Duodenal mucosa (tissue), 2 donors: ENCODE data around the gene NKD1.

ENCODE experiments used
- H3K27ac ChIP-seq: one replicate; pipeline ENCODE4 v1.7.0; 2013; ENCODE audit warnings: low read depth, low read length
- H3K27me3 ChIP-seq, 2 donors: one replicate each; pipeline ENCODE4 v1.7.0; 2013; ENCODE audit warnings: low read length in 2 of 2, control low read depth in 1 of 2; ENCODE audit not compliant: insufficient read depth in 2 of 2, control insufficient read depth in 1 of 2
- H3K36me3 ChIP-seq, 2 donors: one replicate each; pipeline ENCODE4 v1.7.0; 2013; ENCODE audit warnings: low read length in 2 of 2, control low read depth in 1 of 2; ENCODE audit not compliant: insufficient read depth in 2 of 2, control insufficient read depth in 1 of 2
- H3K4me1 ChIP-seq, 2 donors: one replicate each; pipeline ENCODE4 v1.7.0; 2013; ENCODE audit warnings: low read length in 2 of 2, control low read depth in 1 of 2; ENCODE audit not compliant: insufficient read depth in 2 of 2, control insufficient read depth in 1 of 2
- H3K4me3 ChIP-seq, 2 donors: one replicate each; pipeline ENCODE4 v1.7.0; 2013; ENCODE audit warnings: low read length in 2 of 2, low read depth in 1 of 2
- H3K9ac ChIP-seq, 2 donors: one replicate each; pipeline ENCODE4 v1.7.0; 2013; ENCODE audit warnings: low read length in 2 of 2, low read depth in 1 of 2
- H3K9me3 ChIP-seq, 2 donors: one replicate each; pipeline ENCODE4 v1.7.0; 2013; ENCODE audit warnings: low read length in 2 of 2, control low read depth in 1 of 2; ENCODE audit not compliant: control insufficient read depth in 1 of 2

Gene NKD1

GRCh38 chr16:50626868-50627267 lies 78.7 kb downstream of the NKD1 start:
- no peak overlapping the region for H3K9ac ChIP-seq
- H3K4me3 ChIP-seq = no peak overlapping the region
- no peaks in the 10 kb centered on the region for H3K36me3 ChIP-seq

DNA sequence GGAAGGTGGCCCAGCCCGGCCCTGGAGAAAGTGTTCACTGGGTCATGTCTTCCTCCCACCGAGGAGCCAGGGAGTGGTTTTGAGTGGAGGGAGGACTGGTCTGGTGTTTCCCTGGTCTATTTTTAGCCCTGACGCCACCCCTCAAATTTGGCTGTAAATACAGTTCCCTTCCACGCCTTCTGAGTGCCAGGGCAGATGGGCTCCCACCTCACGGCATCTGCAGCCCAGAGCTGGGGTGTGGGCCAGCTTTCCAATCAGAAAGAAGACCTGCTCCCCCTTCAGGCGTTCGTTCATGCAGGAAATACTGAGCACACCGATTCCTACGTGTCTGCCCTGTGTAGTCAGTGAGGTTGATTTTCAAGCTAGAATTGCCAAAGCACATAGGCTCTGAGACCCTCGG lies 79.2 kb downstream of the NKD1 start:
- Histone ChIP-seq H3K27ac (no peak overlapping the region), H3K9ac (no peak overlapping the region), H3K4me3 (no peak overlapping the region)

More at GRCh38 chr16:50626868-50627267, 78.7 kb downstream of the NKD1 start:
- Histone ChIP-seq H3K4me1 (peaks cover 5 to 12% of the 10 kb centered on the region in 2 donors), H3K9me3 (no peaks in the 10 kb centered on the region), H3K27ac (no peak overlapping the region), H3K27me3 (no peaks in the 10 kb centered on the region)

GRCh38 chr16:50628156-50628802 lies 80.1 kb downstream of the NKD1 start:
- H3K36me3 ChIP-seq = no peaks in the 10 kb centered on the region
- no peak overlapping the region for H3K9ac ChIP-seq
- no peak overlapping the region for H3K27ac ChIP-seq
- H3K9me3 ChIP-seq = no peaks in the 10 kb centered on the region
- peaks cover 5 to 12% of the 10 kb centered on the region in 2 donors for H3K4me1 ChIP-seq
- no peak overlapping the region for H3K4me3 ChIP-seq
- no peaks in the 10 kb centered on the region for H3K27me3 ChIP-seq

More for the DNA sequence above, 79.2 kb downstream of the NKD1 start:
- no peaks in the 10 kb centered on the region for H3K9me3 ChIP-seq
- no peaks in the 10 kb centered on the region for H3K27me3 ChIP-seq
- no peaks in the 10 kb centered on the region for H3K36me3 ChIP-seq
- peaks cover 5 to 12% of the 10 kb centered on the region in 2 donors for H3K4me1 ChIP-seq

- Histone ChIP-seq H3K27ac (no peak overlapping the region), H3K27me3 (no peaks in the 10 kb centered on the region), H3K4me1 (peaks cover 4 to 5% of the 10 kb centered on the region in 2 donors), H3K36me3 (no peaks in the 10 kb centered on the region), H3K9ac (no peak overlapping the region), H3K4me3 (no peak overlapping the region), H3K9me3 (no peaks in the 10 kb centered on the region)
Measured at GRCh38 chr16:50629334-50629733, 81.1 kb downstream of the NKD1 start.

DNA sequence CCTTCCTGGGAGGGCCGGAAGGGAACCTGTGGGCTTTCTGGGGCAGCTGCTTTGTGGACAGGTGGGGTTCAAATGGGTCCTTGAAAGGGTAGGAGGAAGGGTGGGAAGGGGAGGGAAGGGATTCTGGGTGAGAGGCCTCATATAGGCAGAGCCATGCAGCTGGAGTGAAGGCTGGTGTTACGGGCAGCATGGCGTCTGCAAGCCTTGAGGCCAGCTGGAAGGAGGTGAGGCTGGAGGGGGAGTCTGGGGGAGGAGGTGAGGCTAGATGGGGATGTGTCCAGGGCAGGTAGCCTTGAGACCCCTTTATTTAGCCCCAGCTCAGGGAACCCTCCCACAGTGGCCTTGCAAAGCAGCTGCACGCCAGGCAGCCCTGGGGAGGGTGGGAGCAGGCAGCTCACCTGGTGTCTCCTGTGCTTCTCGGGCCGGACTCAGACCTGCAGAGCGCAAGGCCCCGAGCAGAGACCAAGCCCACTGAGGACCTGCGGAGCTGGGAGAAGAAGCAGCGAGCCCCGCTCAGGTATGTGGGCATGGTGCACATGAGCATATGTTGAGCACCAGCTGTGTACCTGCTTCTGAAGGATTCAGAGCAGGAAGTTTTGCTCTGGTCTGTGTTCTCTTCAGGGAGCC lies 82.3 kb downstream of the NKD1 start:
- Histone ChIP-seq H3K4me3 (no peak overlapping the region), H3K9me3 (no peaks in the 10 kb centered on the region), H3K36me3 (no peaks in the 10 kb centered on the region), H3K27ac (no peak overlapping the region), H3K4me1 (peaks cover 4 to 5% of the 10 kb centered on the region in 2 donors), H3K27me3 (no peaks in the 10 kb centered on the region), H3K9ac (no peak overlapping the region)

- no peaks in the 10 kb centered on the region for H3K27me3 ChIP-seq
- no peaks in the 10 kb centered on the region for H3K36me3 ChIP-seq
- peaks cover 4 to 5% of the 10 kb centered on the region in 2 donors for H3K4me1 ChIP-seq
- no peaks in the 10 kb centered on the region for H3K9me3 ChIP-seq
- H3K9ac ChIP-seq = no peak overlapping the region
- no peak overlapping the region for H3K4me3 ChIP-seq
- H3K27ac ChIP-seq = no peak overlapping the region
Measured at GRCh38 chr16:50631249-50631984, 83.2 kb downstream of the NKD1 start.

DNA sequence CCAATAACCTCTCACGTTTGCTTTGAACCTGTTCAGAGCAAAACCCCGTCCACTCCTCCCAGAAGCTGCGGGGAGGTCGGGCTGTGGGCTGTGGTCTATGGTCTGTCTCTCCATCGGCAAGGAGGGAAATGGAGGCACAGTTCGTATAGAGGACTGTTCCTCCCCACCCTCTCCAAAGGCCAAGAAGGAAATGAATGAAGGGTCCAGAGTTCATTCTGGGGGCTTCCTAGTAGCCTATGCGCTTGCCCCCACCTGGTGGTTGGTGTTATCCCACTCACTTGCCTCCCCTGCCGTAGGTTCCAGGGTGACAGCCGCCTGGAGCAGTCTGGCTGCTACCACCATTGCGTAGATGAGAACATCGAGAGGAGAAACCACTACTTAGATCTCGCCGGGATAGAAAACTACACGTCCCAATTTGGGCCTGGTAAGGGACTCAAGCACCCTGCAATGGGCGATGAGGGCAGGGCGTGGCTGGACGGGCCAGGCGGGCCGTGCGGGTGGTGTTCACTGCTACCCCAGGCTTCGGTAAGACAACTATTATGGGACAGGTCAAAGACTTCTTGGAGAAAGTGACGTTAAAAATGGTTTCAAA lies 83.9 kb downstream of the NKD1 start:
- Histone ChIP-seq H3K9me3 (no peaks in the 10 kb centered on the region), H3K27me3 (no peaks in the 10 kb centered on the region), H3K36me3 (no peaks in the 10 kb centered on the region), H3K4me1 (peaks cover 3 to 5% of the 10 kb centered on the region in 2 donors), H3K4me3 (no peak overlapping the region), H3K9ac (no peak overlapping the region), H3K27ac (no peak overlapping the region)

DNA sequence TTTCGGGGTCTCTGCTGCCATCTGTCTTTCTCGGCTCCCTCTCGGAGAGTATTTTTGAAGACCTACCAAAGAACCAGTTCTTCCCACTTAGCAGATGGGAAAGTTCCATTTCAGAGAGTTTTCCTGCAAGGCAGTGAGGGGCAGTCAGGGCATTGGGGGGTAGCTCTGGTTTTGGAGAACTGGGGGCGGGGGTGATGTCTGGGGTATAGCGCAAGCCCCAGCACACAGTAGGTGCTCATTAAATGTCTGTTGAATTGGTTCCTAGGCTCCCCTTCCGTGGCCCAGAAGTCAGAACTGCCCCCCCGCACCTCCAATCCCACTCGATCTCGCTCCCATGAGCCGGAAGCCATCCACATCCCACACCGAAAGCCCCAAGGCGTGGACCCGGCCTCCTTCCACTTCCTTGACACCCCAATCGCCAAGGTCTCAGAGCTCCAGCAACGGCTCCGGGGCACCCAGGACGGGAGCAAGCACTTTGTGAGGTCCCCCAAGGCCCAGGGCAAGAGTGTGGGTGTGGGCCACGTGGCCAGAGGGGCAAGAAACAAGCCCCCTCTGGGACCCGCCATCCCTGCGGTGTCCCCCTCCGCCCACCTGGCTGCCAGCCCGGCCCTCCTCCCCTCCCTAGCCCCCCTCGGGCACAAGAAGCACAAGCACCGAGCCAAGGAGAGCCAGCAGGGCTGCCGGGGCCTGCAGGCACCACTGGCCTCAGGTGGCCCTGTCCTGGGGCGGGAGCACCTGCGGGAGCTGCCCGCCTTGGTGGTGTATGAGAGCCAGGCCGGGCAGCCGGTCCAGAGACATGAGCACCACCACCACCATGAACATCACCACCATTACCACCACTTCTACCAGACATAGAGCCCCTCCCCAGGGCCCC lies 85.0 kb downstream of the NKD1 start:
- Histone ChIP-seq H3K9me3 (no peaks in the 10 kb centered on the region), H3K9ac (no peak overlapping the region), H3K27ac (no peak overlapping the region), H3K36me3 (no peaks in the 10 kb centered on the region), H3K4me1 (no peaks in the 10 kb centered on the region), H3K4me3 (no peak overlapping the region), H3K27me3 (no peaks in the 10 kb centered on the region)

- H3K4me3 ChIP-seq = no peak overlapping the region
- no peaks in the 10 kb centered on the region for H3K4me1 ChIP-seq
- no peak overlapping the region for H3K27ac ChIP-seq
- no peaks in the 10 kb centered on the region for H3K36me3 ChIP-seq
- no peak overlapping the region for H3K9ac ChIP-seq
- no peaks in the 10 kb centered on the region for H3K9me3 ChIP-seq
- no peaks in the 10 kb centered on the region for H3K27me3 ChIP-seq
Measured at GRCh38 chr16:50634090-50634489, 85.9 kb downstream of the NKD1 start.
